Measurements from ENCODE around the gene PBX3. TPM values are rescaled to one million over a fixed set of nuclear protein-coding genes. Genes with fewer than 3 reads are reported as not detected.

PBX3 gene
- total RNA-seq, 2 donors from 2014 or later: 15.1 to 21.1 TPM

DNA sequence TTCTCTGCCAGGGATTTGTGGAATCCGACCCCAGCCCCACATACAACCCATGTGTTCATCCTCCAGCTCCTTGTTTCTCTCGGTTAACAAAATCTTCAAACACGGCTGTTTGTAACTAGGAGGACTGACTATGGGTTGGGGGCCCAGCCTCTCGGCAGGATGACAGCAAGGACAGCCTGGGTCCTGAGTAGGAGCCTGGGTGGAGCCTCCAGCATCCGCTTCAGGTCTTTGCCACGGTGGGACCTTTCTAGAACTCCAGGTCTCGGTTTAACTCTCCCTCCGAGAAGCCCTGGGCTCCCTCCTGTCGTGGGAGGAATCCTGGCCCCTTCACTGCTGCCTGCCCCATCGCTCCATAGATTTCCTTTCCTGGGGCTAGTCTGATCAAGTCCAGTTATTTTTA is 248.5 kb downstream of the PBX3 start:
- DNase-seq: no peak
- Histone ChIP-seq H3K4me3 (no peak overlapping the region), H3K9me3 (no peaks in the 10 kb centered on the region), H3K27me3 (no peaks in the 10 kb centered on the region), H3K9ac (ENCODE audit: low read depth in 2 of 2, low read length in 2 of 2) (no peak overlapping the region), H3K27ac (no peak overlapping the region), H3K36me3 (no peaks in the 10 kb centered on the region), H3K4me1 (no peaks in the 10 kb centered on the region)
- intact Hi-C loops (cut with DNase I): no loop called here
- TF ChIP-seq, protein P1, sequence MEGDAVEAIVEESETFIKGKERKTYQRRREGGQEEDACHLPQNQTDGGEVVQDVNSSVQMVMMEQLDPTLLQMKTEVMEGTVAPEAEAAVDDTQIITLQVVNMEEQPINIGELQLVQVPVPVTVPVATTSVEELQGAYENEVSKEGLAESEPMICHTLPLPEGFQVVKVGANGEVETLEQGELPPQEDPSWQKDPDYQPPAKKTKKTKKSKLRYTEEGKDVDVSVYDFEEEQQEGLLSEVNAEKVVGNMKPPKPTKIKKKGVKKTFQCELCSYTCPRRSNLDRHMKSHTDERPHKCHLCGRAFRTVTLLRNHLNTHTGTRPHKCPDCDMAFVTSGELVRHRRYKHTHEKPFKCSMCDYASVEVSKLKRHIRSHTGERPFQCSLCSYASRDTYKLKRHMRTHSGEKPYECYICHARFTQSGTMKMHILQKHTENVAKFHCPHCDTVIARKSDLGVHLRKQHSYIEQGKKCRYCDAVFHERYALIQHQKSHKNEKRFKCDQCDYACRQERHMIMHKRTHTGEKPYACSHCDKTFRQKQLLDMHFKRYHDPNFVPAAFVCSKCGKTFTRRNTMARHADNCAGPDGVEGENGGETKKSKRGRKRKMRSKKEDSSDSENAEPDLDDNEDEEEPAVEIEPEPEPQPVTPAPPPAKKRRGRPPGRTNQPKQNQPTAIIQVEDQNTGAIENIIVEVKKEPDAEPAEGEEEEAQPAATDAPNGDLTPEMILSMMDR (IDR thresholded peaks at IDR 0.05): no peak

DNA sequence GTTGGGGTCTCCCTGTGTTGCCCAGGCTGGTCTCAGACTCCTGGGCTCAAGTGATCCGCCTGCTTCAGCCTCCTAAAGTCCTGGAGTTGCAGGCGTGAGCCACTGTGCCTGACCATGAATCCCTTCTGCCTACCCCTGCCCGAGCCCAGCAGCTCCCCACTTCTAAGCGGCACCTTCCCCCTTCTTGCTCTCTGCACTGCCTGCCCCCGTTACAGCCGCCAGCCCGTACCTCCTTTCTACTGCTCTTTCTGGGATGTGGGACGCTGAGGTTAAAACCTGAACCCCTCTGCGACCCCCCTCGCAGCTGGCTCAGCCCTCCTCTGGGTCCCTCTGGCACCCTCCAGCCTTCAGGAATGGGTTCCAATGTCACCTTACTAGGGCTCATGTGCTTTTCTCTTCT is 249.6 kb downstream of the PBX3 start:
- no peak overlapping the region for H3K27ac ChIP-seq
- no peak overlapping the region for H3K9ac ChIP-seq (ENCODE audit: low read depth in 2 of 2, low read length in 2 of 2)
- intact Hi-C loops (cut with DNase I): no loop called here
- no peak for DNase-seq
- H3K36me3 ChIP-seq: no peaks in the 10 kb centered on the region
- no peaks in the 10 kb centered on the region for H3K27me3 ChIP-seq
- TF ChIP-seq, protein P1 (IDR thresholded peaks at IDR 0.05): no peak
- no peaks in the 10 kb centered on the region for H3K4me1 ChIP-seq
- H3K9me3 ChIP-seq: no peaks in the 10 kb centered on the region
- H3K4me3 ChIP-seq: no peak overlapping the region

DNA sequence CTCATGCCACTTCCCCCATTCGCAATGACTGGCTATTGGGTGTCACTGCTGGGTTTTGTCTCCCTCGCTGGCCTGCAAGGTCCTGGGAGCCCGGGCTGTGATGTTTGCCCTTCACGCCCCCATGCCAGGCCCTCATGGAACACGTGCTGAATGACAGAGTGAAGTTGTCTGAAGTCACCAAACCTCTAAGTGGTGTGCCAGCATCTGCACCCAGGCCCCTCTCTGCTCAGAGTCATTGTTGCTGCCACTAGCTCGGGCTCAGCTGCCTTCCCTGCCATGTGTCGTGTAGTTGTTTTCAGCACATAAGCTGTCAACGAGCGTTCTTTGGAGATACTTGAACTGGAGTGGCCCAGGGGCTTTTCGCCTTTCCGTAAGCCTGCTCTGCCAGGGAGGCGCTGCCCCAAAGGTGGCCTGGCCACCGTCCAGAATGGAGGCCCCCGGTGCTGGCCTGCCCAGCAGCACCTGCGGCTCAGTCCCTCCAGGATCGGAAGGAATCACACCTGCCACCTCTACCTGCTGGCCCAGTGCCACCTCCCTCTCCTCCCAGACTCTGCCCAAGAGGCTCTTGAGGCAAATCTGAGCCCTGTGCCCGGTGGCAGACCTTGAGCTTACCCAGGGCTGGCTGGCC is 250.1 kb downstream of the PBX3 start:
- Histone ChIP-seq H3K4me3 (no peak overlapping the region), H3K27ac (no peak overlapping the region), H3K36me3 (no peaks in the 10 kb centered on the region), H3K9ac (ENCODE audit: low read depth in 2 of 2, low read length in 2 of 2) (no peak overlapping the region), H3K27me3 (no peaks in the 10 kb centered on the region), H3K4me1 (no peaks in the 10 kb centered on the region), H3K9me3 (no peaks in the 10 kb centered on the region)
- TF ChIP-seq, protein P1 (IDR thresholded peaks at IDR 0.05): no peak
- intact Hi-C loops (cut with DNase I): no loop called here
- DNase-seq: no peak

DNA sequence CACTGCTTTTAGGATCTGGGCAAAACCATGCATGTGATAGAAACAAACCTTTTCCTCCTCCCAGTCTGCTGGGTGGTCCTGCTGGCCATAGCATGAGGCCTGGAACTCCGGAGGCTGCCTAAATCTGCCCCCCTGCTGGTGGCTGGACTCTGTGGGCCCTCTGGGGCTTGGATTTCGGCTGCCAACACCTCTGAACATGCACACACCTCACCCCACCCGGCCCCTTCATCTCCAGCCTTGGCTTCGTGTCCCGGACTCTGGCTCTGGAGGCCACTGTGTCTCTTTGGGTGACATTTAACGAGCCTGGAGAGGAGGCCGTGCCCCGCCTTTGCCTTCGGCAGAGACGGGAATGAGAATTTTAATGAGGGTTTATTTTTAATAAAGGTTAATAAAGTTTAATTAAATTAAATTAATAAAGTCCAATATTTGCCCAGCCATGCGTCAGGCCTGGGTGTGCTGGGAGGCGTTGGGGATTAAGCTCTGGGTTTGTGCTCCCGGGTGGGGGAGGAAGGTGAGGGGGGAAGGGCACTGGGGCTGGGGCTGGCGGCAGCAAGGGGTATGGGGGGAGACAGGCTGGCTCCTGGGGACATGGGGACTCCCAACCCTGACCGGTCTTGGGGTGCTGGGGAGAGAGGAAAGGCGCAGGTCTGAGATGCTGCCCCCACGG is 251.8 kb downstream of the PBX3 start:
- no peak for DNase-seq
- Histone ChIP-seq H3K4me3 (no peak overlapping the region), H3K27me3 (no peaks in the 10 kb centered on the region), H3K4me1 (no peaks in the 10 kb centered on the region), H3K9ac (ENCODE audit: low read depth in 2 of 2, low read length in 2 of 2) (no peak overlapping the region), H3K36me3 (no peaks in the 10 kb centered on the region), H3K9me3 (no peaks in the 10 kb centered on the region), H3K27ac (no peak overlapping the region)
- intact Hi-C loops (cut with DNase I): no loop called here
- TF ChIP-seq, protein P1 (IDR thresholded peaks at IDR 0.05): no peak

DNA sequence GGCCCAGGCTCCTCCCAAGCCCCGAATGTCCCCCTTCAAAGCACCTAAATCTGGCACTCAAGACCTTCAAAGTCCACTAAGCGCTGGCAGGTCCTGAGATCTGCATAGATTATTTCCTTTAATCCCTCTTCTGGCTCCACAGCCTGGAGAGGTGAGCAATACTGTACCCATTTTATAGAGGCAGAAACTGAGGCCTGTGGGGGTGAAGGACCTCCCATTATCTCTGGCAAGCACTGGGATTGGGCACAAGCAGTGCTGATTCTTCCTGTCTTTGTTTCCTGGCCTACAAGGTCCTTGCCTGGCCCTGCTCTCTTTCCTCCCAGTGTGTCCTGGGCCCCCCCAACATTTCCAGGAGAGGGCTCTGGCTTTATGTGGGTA is 252.3 kb downstream of the PBX3 start:
- Histone ChIP-seq H3K9me3 (no peaks in the 10 kb centered on the region), H3K27ac (no peak overlapping the region), H3K4me3 (no peak overlapping the region), H3K9ac (ENCODE audit: low read depth in 2 of 2, low read length in 2 of 2) (no peak overlapping the region), H3K4me1 (no peaks in the 10 kb centered on the region), H3K27me3 (no peaks in the 10 kb centered on the region), H3K36me3 (no peaks in the 10 kb centered on the region)
- TF ChIP-seq, protein P1 (IDR thresholded peaks at IDR 0.05): no peak
- intact Hi-C loops (cut with DNase I): no loop called here
- DNase-seq: no peak
